GM19043 (cell line): ENCODE results near the gene PKN1.
"Not testable (repeated sequence)": the region's sequence is repeated elsewhere in the genome, so short reads cannot be mapped to it uniquely, and the experiment has no call there.

ENCODE experiments used
- ATAC-seq: cut with Tn5 transposase; IDR thresholded peaks from one replicate; pipeline ENCODE4 v1.9.1; 2021; ENCODE audit warnings: low read depth; ENCODE audit not compliant: unreplicated experiment

Gene PKN1

DNA sequence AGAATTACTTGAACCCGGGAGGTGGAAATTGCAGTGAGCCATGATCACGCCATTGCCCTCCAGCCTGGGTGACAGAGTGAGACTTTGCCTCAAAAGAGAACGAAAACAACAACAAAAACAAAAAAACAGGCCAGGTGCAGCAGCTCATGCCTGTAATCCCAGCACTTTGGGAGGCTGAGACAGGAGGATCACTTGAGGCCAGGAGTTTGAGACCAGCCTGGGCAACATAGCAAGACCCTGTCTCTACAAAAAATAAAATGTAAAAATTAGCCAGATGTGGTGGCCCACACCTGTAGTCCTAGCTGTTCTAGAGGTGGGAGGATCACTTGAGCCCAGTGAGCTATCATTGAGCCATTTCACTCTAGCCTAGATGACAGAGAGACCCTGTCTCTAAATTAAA is 19.2 kb downstream of the PKN1 start:
- ATAC-seq = not testable (repeated sequence)

- no peak for ATAC-seq
These were observed 26.6 kb downstream of the PKN1 start for GRCh38 chr19:14459703-14460102.

GRCh38 chr19:14460935-14461334 is 27.8 kb downstream of the PKN1 start:
- no peak for ATAC-seq

GRCh38 chr19:14462401-14462800 is 29.3 kb downstream of the PKN1 start:
- not testable (repeated sequence) for ATAC-seq

DNA sequence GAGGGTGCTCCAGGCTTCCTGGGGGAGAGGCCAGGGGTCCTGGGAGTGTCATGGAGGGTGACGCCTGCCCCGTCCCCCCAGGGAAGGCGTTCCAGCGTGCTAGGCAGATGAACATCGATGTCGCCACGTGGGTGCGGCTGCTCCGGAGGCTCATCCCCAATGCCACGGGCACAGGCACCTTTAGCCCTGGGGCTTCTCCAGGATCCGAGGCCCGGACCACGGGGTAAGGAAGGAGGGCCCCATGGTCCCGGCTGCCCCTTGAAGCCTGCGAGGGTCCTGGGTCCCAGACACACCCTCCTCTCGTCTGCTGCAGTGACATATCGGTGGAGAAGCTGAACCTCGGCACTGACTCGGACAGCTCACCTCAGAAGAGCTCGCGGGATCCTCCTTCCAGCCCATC is 30.6 kb downstream of the PKN1 start:
- no peak for ATAC-seq

DNA sequence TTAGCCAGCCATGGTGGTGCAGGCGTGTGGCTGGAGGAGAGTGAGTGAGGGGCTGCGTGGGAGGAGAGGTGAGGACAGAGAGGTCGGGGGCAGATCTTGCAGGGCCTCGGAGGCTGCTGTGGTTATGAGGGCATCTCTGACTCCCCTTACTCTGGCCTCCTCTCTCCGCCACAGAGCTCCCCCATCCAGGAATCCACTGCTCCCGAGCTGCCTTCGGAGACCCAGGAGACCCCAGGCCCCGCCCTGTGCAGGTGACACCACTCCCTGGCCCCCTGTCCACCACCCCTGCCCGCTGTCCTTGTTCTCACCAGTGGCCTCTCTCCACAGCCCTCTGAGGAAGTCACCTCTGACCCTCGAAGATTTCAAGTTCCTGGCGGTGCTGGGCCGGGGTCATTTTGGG is 34.3 kb downstream of the PKN1 start:
- ATAC-seq = no peak

GRCh38 chr19:14467816-14468215 is 34.7 kb downstream of the PKN1 start:
- ATAC-seq = no peak

GRCh38 chr19:14470031-14470876 is 37.1 kb downstream of the PKN1 start:
- ATAC-seq = no peak

GRCh38 chr19:14471436-14472187 is 38.5 kb downstream of the PKN1 start:
- no peak for ATAC-seq

- no peak for ATAC-seq
These were observed 39.3 kb downstream of the PKN1 start for GRCh38 chr19:14472202-14472938.

GRCh38 chr19:14473073-14473977 is 40.2 kb downstream of the PKN1 start:
- ATAC-seq = no peak

GRCh38 chr19:14473978-14474578 is 41.0 kb downstream of the PKN1 start:
- ATAC-seq = no peak

DNA sequence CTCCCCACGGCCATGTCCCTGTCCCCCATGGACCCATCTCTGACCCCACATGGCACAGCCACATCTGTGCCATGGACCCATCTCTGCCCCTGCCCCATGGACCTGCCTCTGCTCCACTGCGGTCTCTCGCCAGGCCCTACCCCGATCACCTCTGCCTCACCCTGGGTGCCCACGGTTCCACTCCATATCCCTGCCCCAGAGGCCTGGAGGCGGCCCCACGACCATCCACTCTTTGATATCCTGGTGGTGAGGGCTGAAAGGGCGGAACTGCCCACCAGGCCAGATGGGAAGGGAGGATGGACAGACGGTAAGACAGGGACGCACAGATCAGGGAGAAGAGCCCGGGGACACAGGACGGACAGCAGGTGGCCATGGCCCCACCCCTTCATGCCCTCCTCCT is 41.7 kb downstream of the PKN1 start:
- no peak for ATAC-seq

GRCh38 chr19:14475251-14476073 is 42.4 kb downstream of the PKN1 start, which contains the start of gene PTGER1:
Gene PTGER1 (minus strand): TSS chr19:14475354. CDS start chr19:14474320, 1,034 bp downstream.
- ATAC-seq = no peak

DNA sequence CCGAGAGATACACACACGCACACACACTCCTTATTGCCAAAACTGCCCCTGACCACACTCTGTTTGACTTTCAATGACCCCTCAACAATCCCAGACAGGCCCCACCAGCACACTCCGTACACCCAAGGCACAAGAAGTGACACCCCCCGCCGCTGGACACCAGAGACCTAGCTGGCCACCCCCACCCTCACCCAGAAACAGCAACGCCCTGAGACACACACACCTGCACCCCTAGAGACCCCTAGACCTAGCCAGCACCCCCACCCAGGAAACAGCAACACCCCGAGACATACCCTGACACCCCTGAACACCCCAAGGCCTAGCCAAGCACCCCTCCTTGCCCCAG is 43.2 kb downstream of the PKN1 start:
- no peak for ATAC-seq

DNA sequence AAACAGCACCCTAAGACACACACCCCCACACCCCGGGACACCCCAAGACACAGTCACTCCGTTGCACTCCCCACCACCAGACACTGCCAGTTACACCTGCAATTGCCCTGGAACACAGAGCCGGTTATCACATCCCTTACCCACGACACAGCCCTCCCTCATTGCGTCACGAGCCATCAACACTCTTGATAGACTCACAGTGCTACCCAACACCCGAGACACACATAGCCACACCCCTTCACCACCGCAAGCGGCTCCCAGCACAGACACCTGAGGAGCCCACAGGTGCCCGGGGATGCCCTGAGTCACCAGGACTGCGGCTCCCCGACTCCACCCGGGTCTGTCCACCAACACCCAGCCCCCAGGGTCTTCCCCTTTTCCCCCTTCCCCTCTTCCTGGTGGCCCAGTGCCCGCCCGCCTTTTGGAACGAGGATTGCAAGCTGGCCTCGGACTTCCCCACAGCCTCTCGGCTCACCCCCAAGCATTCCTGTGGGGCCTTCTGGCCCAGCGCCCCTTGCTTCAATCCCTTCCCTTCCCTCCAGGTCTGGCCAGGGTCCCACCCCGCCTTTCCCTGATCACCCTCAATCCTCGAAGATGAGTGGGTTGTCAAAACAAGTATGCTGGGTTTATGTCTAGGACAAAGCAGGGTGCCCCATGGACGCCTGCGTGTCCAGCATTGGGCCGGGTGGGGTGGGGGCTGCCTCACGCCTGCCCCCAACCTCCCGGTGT is 43.7 kb downstream of the PKN1 start:
- no peak for ATAC-seq

GRCh38 chr19:14477418-14478112 is 44.5 kb downstream of the PKN1 start:
- ATAC-seq = no peak

GRCh38 chr19:14478113-14478545 is 45.0 kb downstream of the PKN1 start:
- no peak for ATAC-seq
